Endothelial cell of umbilical vein (primary cell): Measurements from ENCODE around the gene ZNF106. TPM values are rescaled to one million over a fixed set of nuclear protein-coding genes. Genes with fewer than 3 reads are reported as not detected.

Source experiments
- BruUV-seq: library from RNA; stranded (reverse); fragments of 400-500 nt; replicated peaks from 2 replicates; lab custom pipeline; 2021; lab: Mats Ljungman, UMichigan
- CTCF ChIA-PET: fragments of 300-600, 350-600 bp; sonication (Branson Sonifier 250); formaldehyde crosslinking; loops from one replicate; lab custom pipeline; 2021; ENCODE audit warnings: antibody characterized with exemption, inconsistent platforms; lab: Charles Lee
- POLR2A ChIA-PET: fragments of 300-600, 350-600 bp; sonication (Branson Sonifier 250); formaldehyde crosslinking; loops from one replicate; lab custom pipeline; 2021; ENCODE audit warnings: antibody characterized with exemption, inconsistent platforms; lab: Charles Lee
- DNase-seq: peaks from one replicate; pipeline ENCODE4 v3.0.0-alpha.2; 2011; ENCODE audit warnings: low read depth, low spot score
- FAIRE-seq: peaks from 2 replicates; lab custom pipeline; 2011; peaks lifted over from hg19 to GRCh38; lab: Jason Lieb, UNC
- H2AFZ ChIP-seq: 2 replicates; pipeline ENCODE4 v1.6.0; 2012; ENCODE audit warnings: low read depth, low read length, control low read depth, inconsistent platforms
- H3K27ac ChIP-seq: 2 replicates; pipeline ENCODE4 v1.5.1; 2011; ENCODE audit warnings: low read depth, mild to moderate bottlenecking, control low read depth, low read length, moderate library complexity; ENCODE audit not compliant: insufficient read depth
- H3K27me3 ChIP-seq, 2 experiments: 2 replicates each; pipeline versions ENCODE4 v1.6.0 to v1.6.1; 2011; ENCODE audit warnings: low read length in 2 of 2, mixed read lengths in 1 of 2; ENCODE audit not compliant: control insufficient read depth in 2 of 2, insufficient read depth in 2 of 2
- H3K36me3 ChIP-seq, 2 experiments: 2 replicates in 1 of 2; 3 replicates in 1 of 2; pipeline ENCODE4 v1.5.1; 2011; ENCODE audit warnings: low read length in 2 of 2, mild to moderate bottlenecking in 1 of 2, moderate library complexity in 1 of 2; ENCODE audit not compliant: control insufficient read depth in 2 of 2, insufficient read depth in 2 of 2; ENCODE audit errors: extremely low read depth in 1 of 2
- H3K4me1 ChIP-seq: 3 replicates; pipeline ENCODE4 v1.5.1; 2011; ENCODE audit warnings: mild to moderate bottlenecking, low read length; ENCODE audit not compliant: control insufficient read depth, insufficient read depth; ENCODE audit errors: extremely low read depth
- H3K4me2 ChIP-seq: 2 replicates; pipeline ENCODE4 v1.6.1; 2011; ENCODE audit warnings: low read length, control low read depth, mixed read lengths; ENCODE audit not compliant: insufficient read depth
- H3K4me3 ChIP-seq, 3 experiments: fragments of 200-600 bp in 1 of 3; sonication (generic), shearing (Covaris generic) in 1 of 3; replicated peaks in 1 of 3; 2 replicates each; pipeline ENCODE4 v1.5.1; 2011 to 2016; ENCODE audit warnings: control low read depth in 3 of 3, low read length in 3 of 3, mild to moderate bottlenecking in 2 of 3, inconsistent platforms in 1 of 3, low read depth in 1 of 3, moderate library complexity in 1 of 3; ENCODE audit not compliant: insufficient read depth in 1 of 3
- H3K79me2 ChIP-seq: 2 replicates; pipeline ENCODE4 v1.6.0; 2012; ENCODE audit warnings: low read length, inconsistent platforms; ENCODE audit not compliant: control insufficient read depth, insufficient read depth
- H3K9ac ChIP-seq: replicated peaks from 2 replicates; pipeline ENCODE3; 2011; ENCODE audit warnings: low read length, control low read depth; ENCODE audit not compliant: insufficient read depth; ENCODE audit errors: extremely low read depth
- H3K9me1 ChIP-seq: replicated peaks from 3 replicates; pipeline ENCODE4 v1.6.0; 2011; ENCODE audit warnings: mild to moderate bottlenecking, low read length; ENCODE audit not compliant: control insufficient read depth, insufficient read depth; ENCODE audit errors: extremely low read depth
- H3K9me3 ChIP-seq: replicated peaks from 2 replicates; pipeline ENCODE4 v1.5.1; 2012; ENCODE audit warnings: low read length, inconsistent platforms; ENCODE audit not compliant: control insufficient read depth, insufficient read depth
- H4K20me1 ChIP-seq: replicated peaks from 2 replicates; pipeline ENCODE3; 2011; ENCODE audit warnings: mild to moderate bottlenecking, low read length; ENCODE audit not compliant: control insufficient read depth, insufficient read depth; ENCODE audit errors: extremely low read depth
- EZH2 ChIP-seq: IDR thresholded peaks from 2 replicates; pipeline ENCODE4 v1.6.1; 2012; ENCODE audit warnings: borderline replicate concordance, low read depth, mild to moderate bottlenecking, moderate library complexity, low read length, inconsistent platforms; ENCODE audit not compliant: severe bottlenecking
- FOS ChIP-seq: IDR thresholded peaks from 2 replicates; pipeline ENCODE4 v1.6.1; 2011; ENCODE audit warnings: mild to moderate bottlenecking, low read length, moderate library complexity, borderline replicate concordance; ENCODE audit not compliant: insufficient read depth
- GATA2 ChIP-seq: IDR thresholded peaks from 2 replicates; pipeline ENCODE4 v1.7.0; 2011; ENCODE audit warnings: low read depth, mild to moderate bottlenecking, moderate library complexity, mixed read lengths, low read length; ENCODE audit not compliant: insufficient read length, insufficient read depth
- JUN ChIP-seq: IDR thresholded peaks from 2 replicates; pipeline ENCODE4 v1.6.1; 2011; ENCODE audit warnings: borderline replicate concordance, low read depth; ENCODE audit not compliant: insufficient read length, insufficient read depth
- MYC ChIP-seq: IDR thresholded peaks from one replicate; pipeline ENCODE4 v1.6.1; 2011; ENCODE audit warnings: mild to moderate bottlenecking, low read depth, low read length
- POLR2A ChIP-seq: IDR thresholded peaks from 2 replicates; pipeline ENCODE4 v1.6.1; 2012; ENCODE audit warnings: low read depth, mild to moderate bottlenecking, control low read depth, low read length
- POLR2AphosphoS5 ChIP-seq: IDR thresholded peaks from 2 replicates; pipeline ENCODE4 v1.6.1; 2012; ENCODE audit warnings: low read depth, mild to moderate bottlenecking, control low read depth, low read length, moderate library complexity; ENCODE audit not compliant: insufficient read depth
- dilution Hi-C: fragments of 300-500 bp; cut with MboI; formaldehyde crosslinking; loops from one replicate; pipeline ENCODE4 v1.15.0; 2019; ENCODE audit warnings: low sequenced_read_pairs; ENCODE audit not compliant: extremely low pct_ligation_motif_present
- intact Hi-C: fragments of 100-400 bp; cut with micrococcal nuclease; formaldehyde crosslinking; loops from one replicate; pipeline ENCODE4 v1.10.0; 2022
- polyA plus RNA-seq, 4 experiments: library from polyadenylated mRNA; depleted of rRNA in 3 of 4; stranded (reverse) in 3 of 4; unstranded in 1 of 4; fragments of >200 nt; gene quantifications; 2 replicates each; pipeline versions ENCODE4 v1.2.1 to v1.2.3, GENCODE V29; 2011 to 2012; ENCODE audit warnings: missing spikeins in 1 of 4
- total RNA-seq: library from RNA; stranded (reverse); gene quantifications from 2 replicates; pipeline ENCODE4 v1.2.3, GENCODE V29; 2021
- TF ChIP-seq, protein P1 (sequence below): IDR thresholded peaks from 2 replicates; pipeline ENCODE4 v1.6.1; 2011; ENCODE audit not compliant: insufficient read depth, insufficient read length
- TF ChIP-seq, protein P2 (sequence below), 2 donors: IDR thresholded peaks; 1 replicate in 1 of 2; 2 replicates in 1 of 2; pipeline ENCODE4 v1.5.1; 2011; ENCODE audit warnings: low read length in 2 of 2, mild to moderate bottlenecking in 2 of 2, moderate library complexity in 2 of 2, control low read depth in 1 of 2, inconsistent platforms in 1 of 2, low read depth in 1 of 2; ENCODE audit not compliant: insufficient read depth in 1 of 2; ENCODE audit errors: extremely low read depth in 1 of 2

Gene ZNF106
- total and polyA plus RNA-seq, 2 donors (not counting 3 experiments of a cell fraction or from before 2014, with no cell fraction given), result 18.9 to 53.5 TPM

DNA sequence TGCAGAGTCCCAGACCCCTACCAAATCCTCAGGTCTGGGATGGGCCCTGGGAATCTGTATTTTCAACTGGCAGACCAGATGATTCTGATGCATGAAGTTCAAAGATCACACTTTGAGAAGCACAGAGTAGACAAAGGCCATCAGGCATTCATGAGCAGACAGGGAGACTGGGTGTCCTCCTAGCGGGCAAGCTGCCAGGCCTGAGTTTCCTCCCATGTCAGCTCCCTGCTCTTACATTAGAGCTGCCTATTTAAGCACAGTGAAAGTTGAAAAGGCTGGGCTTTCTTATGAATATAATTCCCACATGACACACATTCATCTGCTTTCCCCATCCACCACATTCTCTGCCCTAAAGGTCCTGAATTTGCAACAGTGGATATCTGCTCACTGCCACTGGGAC, 117.7 kb downstream of the ZNF106 start:
- no peaks in the 10 kb centered on the region for H3K27me3 ChIP-seq
- BruUV-seq, result no TSS peak
- POLR2A ChIA-PET, result no interaction called here
- H3K79me2 ChIP-seq, result no peaks in the 10 kb centered on the region
- TF ChIP-seq MYC (no peak), FOS (no peak)
- TF ChIP-seq, protein P1, sequence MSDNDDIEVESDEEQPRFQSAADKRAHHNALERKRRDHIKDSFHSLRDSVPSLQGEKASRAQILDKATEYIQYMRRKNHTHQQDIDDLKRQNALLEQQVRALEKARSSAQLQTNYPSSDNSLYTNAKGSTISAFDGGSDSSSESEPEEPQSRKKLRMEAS, result no peak
- H3K9me1 ChIP-seq, result no peaks in the 10 kb centered on the region
- dilution Hi-C loops (no loop called here), intact Hi-C loops (no loop called here)
- no peak overlapping the region for H2AFZ ChIP-seq
- no peak for FAIRE-seq
- no peaks in the 10 kb centered on the region for H3K4me1 ChIP-seq
- H3K36me3 ChIP-seq, result no peaks in the 10 kb centered on the region
- no peaks in the 10 kb centered on the region for H3K9me3 ChIP-seq
- H3K27ac ChIP-seq, result no peak overlapping the region
- CTCF ChIA-PET, result interaction anchor here (4.5 kb wide), 1 partner anchor 11 kb away, joined by 31 read pairs; no protein-coding TSS in a partner anchor
- H4K20me1 ChIP-seq, result no peaks in the 10 kb centered on the region
- DNase-seq, result no peak
- no peak overlapping the region for H3K9ac ChIP-seq
- no peak overlapping the region for H3K4me2 ChIP-seq
- H3K4me3 ChIP-seq, result no peak overlapping the region

DNA sequence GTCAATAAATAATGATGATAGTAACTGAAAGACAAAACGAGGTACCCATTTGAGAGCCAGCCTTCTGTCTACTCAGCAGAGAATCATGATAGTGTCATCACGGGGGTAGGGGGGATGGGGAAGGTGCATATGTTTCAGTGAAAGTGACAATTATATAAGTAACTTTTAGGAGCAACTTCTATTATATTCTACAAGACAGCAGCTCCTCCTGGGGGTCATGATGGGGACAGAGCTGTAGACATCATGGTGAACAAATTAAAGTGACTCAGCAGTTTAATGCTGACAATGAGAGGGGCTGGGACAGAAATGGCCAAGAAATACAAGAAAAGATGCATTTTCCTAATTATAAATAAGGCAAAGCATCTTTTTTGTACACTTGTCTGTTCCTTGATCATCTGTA, 119.8 kb downstream of the ZNF106 start:
- ChIA-PET CTCF (no interaction called here), POLR2A (no interaction called here)
- FAIRE-seq, result peak; percentile 26
- no TSS peak for BruUV-seq
- Histone ChIP-seq H3K9me1 (no peaks in the 10 kb centered on the region), H3K27me3 (peaks cover 0 to 3% of the 10 kb centered on the region in 2 experiments), H3K9me3 (no peaks in the 10 kb centered on the region), H3K36me3 (no peaks in the 10 kb centered on the region), H2AFZ (no peak overlapping the region), H3K4me3 (no peak overlapping the region), H3K4me1 (no peaks in the 10 kb centered on the region), H3K79me2 (no peaks in the 10 kb centered on the region), H3K27ac (no peak overlapping the region), H4K20me1 (no peaks in the 10 kb centered on the region), H3K9ac (no peak overlapping the region), H3K4me2 (no peak overlapping the region)
- no peak for TF ChIP-seq POLR2AphosphoS5
- TF ChIP-seq GATA2, result no peak
- TF ChIP-seq, protein P1, result no peak
- no peak for TF ChIP-seq MYC
- TF ChIP-seq POLR2A, result no peak
- TF ChIP-seq, protein P2, sequence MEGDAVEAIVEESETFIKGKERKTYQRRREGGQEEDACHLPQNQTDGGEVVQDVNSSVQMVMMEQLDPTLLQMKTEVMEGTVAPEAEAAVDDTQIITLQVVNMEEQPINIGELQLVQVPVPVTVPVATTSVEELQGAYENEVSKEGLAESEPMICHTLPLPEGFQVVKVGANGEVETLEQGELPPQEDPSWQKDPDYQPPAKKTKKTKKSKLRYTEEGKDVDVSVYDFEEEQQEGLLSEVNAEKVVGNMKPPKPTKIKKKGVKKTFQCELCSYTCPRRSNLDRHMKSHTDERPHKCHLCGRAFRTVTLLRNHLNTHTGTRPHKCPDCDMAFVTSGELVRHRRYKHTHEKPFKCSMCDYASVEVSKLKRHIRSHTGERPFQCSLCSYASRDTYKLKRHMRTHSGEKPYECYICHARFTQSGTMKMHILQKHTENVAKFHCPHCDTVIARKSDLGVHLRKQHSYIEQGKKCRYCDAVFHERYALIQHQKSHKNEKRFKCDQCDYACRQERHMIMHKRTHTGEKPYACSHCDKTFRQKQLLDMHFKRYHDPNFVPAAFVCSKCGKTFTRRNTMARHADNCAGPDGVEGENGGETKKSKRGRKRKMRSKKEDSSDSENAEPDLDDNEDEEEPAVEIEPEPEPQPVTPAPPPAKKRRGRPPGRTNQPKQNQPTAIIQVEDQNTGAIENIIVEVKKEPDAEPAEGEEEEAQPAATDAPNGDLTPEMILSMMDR (IDR thresholded peaks at IDR 0.05; ENCODE audit: extremely low read depth in 1 of 2, insufficient read depth in 1 of 2, low read depth in 1 of 2, low read length in 2 of 2), result no peak
- TF ChIP-seq JUN, result no peak
- no peak for TF ChIP-seq FOS
- TF ChIP-seq EZH2, result no peak
- intact Hi-C loops, result no loop called here
- dilution Hi-C loops, result no loop called here
- no peak for DNase-seq
